A549 (cell line): ENCODE measurements around the gene ZNF595. TPM values are rescaled to one million over a fixed set of nuclear protein-coding genes. Genes with fewer than 3 reads are reported as not detected.

Source experiments
- ATAC-seq, 2 experiments: fragments of 200-7000 bp in 1 of 2; fragments of >200 bp in 1 of 2; cut with Nextera tagmentation in 1 of 2; cut with Tn5 transposase in 1 of 2; 3 replicates each; pipeline versions ENCODE4 v1.8.0 to v1.9.1; 2018 to 2020; ENCODE audit warnings: mild to moderate bottlenecking in 1 of 2, moderate library complexity in 1 of 2
- CTCF ChIA-PET: fragments of 300-600 bp; sonication (Branson Sonifier 250); formaldehyde crosslinking; extraction: SDS; loops from one replicate; lab custom pipeline; 2021; ENCODE audit warnings: antibody characterized with exemption, inconsistent platforms; lab: Yijun Ruan, JAX
- POLR2A ChIA-PET: fragments of 350-600 bp; formaldehyde crosslinking; extraction: SDS; loops from one replicate; lab custom pipeline; 2021; ENCODE audit warnings: antibody characterized with exemption, inconsistent platforms; lab: Yijun Ruan, JAX
- DNase-seq, 2 experiments: peaks; one replicate each; pipeline versions ENCODE4 v3.0.0 to v3.0.0-alpha.2; 2011 to 2016; ENCODE audit warnings: low read depth in 1 of 2, low spot score in 1 of 2
- FAIRE-seq: peaks from 2 replicates; lab custom pipeline; 2011; peaks lifted over from hg19 to GRCh38; lab: Jason Lieb, UNC
- H3K27ac ChIP-seq, 2 experiments: fragments of >200 bp; sonication (Bioruptor Twin); formaldehyde crosslinking; 3 replicates each; pipeline ENCODE4 v1.5.1; 2016 to 2017
- H3K4me1 ChIP-seq: fragments of >200 bp; sonication (Bioruptor Twin); formaldehyde crosslinking; 3 replicates; pipeline ENCODE4 v1.6.1; 2016
- H3K4me2 ChIP-seq: fragments of >200 bp; sonication (Bioruptor Twin); formaldehyde crosslinking; 3 replicates; pipeline ENCODE4 v1.6.1; 2016
- H3K4me3 ChIP-seq: fragments of >200 bp; sonication (Bioruptor Twin); formaldehyde crosslinking; 3 replicates; pipeline ENCODE4 v1.5.1; 2016
- H3K9me3 ChIP-seq: fragments of >200 bp; sonication (Bioruptor Twin); formaldehyde crosslinking; 3 replicates; pipeline ENCODE4 v1.6.1; 2016
- EP300 ChIP-seq, 2 experiments: fragments of >200 bp; sonication (Bioruptor Twin); formaldehyde crosslinking; IDR thresholded peaks; 2 replicates in 1 of 2; 3 replicates in 1 of 2; pipeline ENCODE4 v1.6.1; 2016 to 2017
- ESRRA ChIP-seq: fragments of 150-350 bp; IDR thresholded peaks from 2 replicates; pipeline ENCODE4 v1.6.1; 2014; ENCODE audit warnings: mild to moderate bottlenecking, low read length, borderline replicate concordance
- FOSB ChIP-seq: fragments of 250-450 bp; sonication (Bioruptor Pico); IDR thresholded peaks from 2 replicates; pipeline ENCODE4 v1.5.0; 2020; ENCODE audit warnings: mild to moderate bottlenecking, moderate library complexity
- FOSL2 ChIP-seq, 2 experiments: fragments of 450-650 bp in 1 of 2; fragments of >200 bp in 1 of 2; sonication (Bioruptor Twin) in 1 of 2; formaldehyde crosslinking; IDR thresholded peaks; 2 replicates each; pipeline versions ENCODE4 v1.5.0 to v1.6.1; 2016 to 2020; ENCODE audit warnings: mild to moderate bottlenecking in 1 of 2, moderate library complexity in 1 of 2
- FOXS1 ChIP-seq: fragments of 250-450 bp; sonication (Bioruptor Pico); IDR thresholded peaks from 2 replicates; pipeline ENCODE4 v1.5.0; 2020; ENCODE audit warnings: mild to moderate bottlenecking, moderate library complexity
- GATA3 ChIP-seq: IDR thresholded peaks from 2 replicates; pipeline ENCODE4 v1.6.1; 2012; ENCODE audit warnings: borderline replicate concordance
- JUN ChIP-seq, 2 experiments: fragments of >200 bp; sonication (Bioruptor Twin); formaldehyde crosslinking; IDR thresholded peaks; 2 replicates in 1 of 2; 3 replicates in 1 of 2; pipeline ENCODE4 v1.6.1; 2016 to 2017
- NFE2L2 ChIP-seq: fragments of 150-350 bp; conservative IDR thresholded peaks from 2 replicates; pipeline ENCODE4 v1.6.1; 2014; ENCODE audit warnings: low read length
- NR3C1 ChIP-seq: fragments of >200 bp; sonication (Bioruptor Twin); formaldehyde crosslinking; IDR thresholded peaks from 3 replicates; pipeline ENCODE4 v1.6.1; 2017
- POLR2A ChIP-seq: IDR thresholded peaks from 2 replicates; pipeline ENCODE4 v1.6.1; 2012; ENCODE audit warnings: mild to moderate bottlenecking, low read length
- RCOR1 ChIP-seq: fragments of 150-350 bp; IDR thresholded peaks from 2 replicates; pipeline ENCODE4 v1.6.1; 2014; ENCODE audit warnings: antibody characterized with exemption, low read length, low read depth
- SREBF2 ChIP-seq: fragments of 450-650 bp; IDR thresholded peaks from 2 replicates; pipeline ENCODE4 v1.6.1; 2014; ENCODE audit warnings: mild to moderate bottlenecking, moderate library complexity
- ZFP36 ChIP-seq: fragments of 450-650 bp; IDR thresholded peaks from 2 replicates; pipeline ENCODE4 v1.6.1; 2014; ENCODE audit warnings: borderline replicate concordance; ENCODE audit not compliant: partially characterized antibody
- ZNF302 ChIP-seq: fragments of 250-450 bp; sonication (Bioruptor Pico); IDR thresholded peaks from 2 replicates; pipeline ENCODE4 v1.9.0; 2021; ENCODE audit warnings: inconsistent platforms, mild to moderate bottlenecking, moderate library complexity
- WGBS: methylation state at CpG from one replicate; pipeline ENCODE4 v1.1.6; 2017; ENCODE audit errors: missing lambda C conversion rate; 5-methylcytosine and 5-hydroxymethylcytosine counted together
- polyA plus RNA-seq, 4 experiments: library from polyadenylated mRNA; depleted of rRNA in 3 of 4; stranded (reverse); fragments of >200 nt; fragmentation: RNase III in 1 of 4; extraction: RNeasy Plus Mini Kit Qiagen cat#74134 plus additional on column Dnase treatment in 1 of 4; gene quantifications; 2 replicates in 3 of 4; 3 replicates in 1 of 4; pipeline ENCODE4 v1.2.3, GENCODE V29; 2011 to 2017
- TF ChIP-seq, protein P1 (sequence below): IDR thresholded peaks from 2 replicates; pipeline ENCODE4 v1.6.1; 2012; ENCODE audit warnings: low read depth, borderline replicate concordance
- TF ChIP-seq, protein P2 (sequence below): fragments of >200 bp; sonication (Bioruptor Twin); formaldehyde crosslinking; IDR thresholded peaks from 2 replicates; pipeline ENCODE4 v1.6.1; 2016
- TF ChIP-seq, protein P3 (sequence below): IDR thresholded peaks from 2 replicates; pipeline ENCODE4 v1.6.1; 2012
- TF ChIP-seq, protein P4 (sequence below): fragments of >200 bp; sonication (Bioruptor Twin); formaldehyde crosslinking; IDR thresholded peaks from 3 replicates; pipeline ENCODE4 v1.5.1; 2016
- TF ChIP-seq, protein P5 (sequence below): fragments of 250-450 bp; sonication (Bioruptor Pico); IDR thresholded peaks from 2 replicates; pipeline ENCODE4 v1.5.0; 2020; ENCODE audit warnings: low read depth, mild to moderate bottlenecking, moderate library complexity
- TF ChIP-seq, protein P6 (sequence below): fragments of 200-600 bp; sonication (generic); IDR thresholded peaks from 2 replicates; pipeline ENCODE4 v1.6.1; 2016; ENCODE audit warnings: antibody characterized with exemption, mild to moderate bottlenecking, moderate library complexity
- TF ChIP-seq, protein P7 (sequence below): fragments of 450-650 bp; IDR thresholded peaks from 2 replicates; pipeline ENCODE4 v1.6.1; 2014; ENCODE audit warnings: antibody characterized with exemption
- TF ChIP-seq, protein P8 (sequence below): fragments of 150-350 bp; IDR thresholded peaks from 2 replicates; pipeline ENCODE4 v1.6.1; 2014; ENCODE audit warnings: low read depth, mild to moderate bottlenecking, low read length

ZNF595 gene
- polyA plus RNA-seq, 2 of the 4 experiments (the other 2 are of a cell fraction): 30.0 to 36.4 TPM

DNA sequence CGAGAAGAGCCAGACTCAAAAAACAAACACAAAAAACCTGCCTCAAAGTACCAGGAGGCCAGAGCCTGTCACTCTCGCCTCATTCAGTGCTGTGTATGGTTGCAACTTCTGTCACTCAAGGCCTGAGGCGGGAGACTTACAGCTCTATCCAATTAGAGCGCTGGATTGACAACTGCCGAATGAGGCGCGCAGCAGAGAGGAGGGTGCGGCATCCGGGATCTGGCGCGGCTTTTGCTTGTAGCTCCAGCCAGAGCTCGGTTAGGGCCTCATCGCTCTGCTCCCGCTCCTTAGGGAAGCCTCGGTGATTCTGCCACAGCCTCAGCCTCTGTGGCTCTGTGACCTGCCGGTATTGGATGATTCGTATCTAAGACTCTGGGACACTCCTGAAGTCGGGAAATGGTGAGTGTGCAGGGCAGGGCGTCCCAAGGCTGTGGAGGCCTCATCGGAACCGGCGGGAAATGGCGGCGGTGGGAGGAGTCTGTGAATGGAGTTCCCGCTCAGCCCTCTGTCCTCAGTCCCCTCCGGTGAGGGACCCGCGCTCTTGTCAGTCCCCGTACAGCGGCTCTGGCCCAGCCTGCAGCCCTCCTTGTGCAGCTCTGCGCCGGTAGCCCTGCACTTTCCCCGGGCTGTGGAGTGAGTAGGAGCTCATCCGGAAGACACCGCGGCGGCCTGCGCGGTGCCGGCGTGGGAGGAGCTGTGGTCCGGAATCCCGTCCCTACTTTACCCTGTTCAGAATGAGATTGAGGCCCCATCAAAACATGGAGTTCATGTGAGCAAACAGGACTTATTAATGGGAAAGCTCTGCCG is 71.4 kb downstream of the ZNF595 start, which contains the start of gene ZNF718 (continued):
- no peak for TF ChIP-seq ESRRA
- TF ChIP-seq, all 56 proteins: peak for 5

DNA sequence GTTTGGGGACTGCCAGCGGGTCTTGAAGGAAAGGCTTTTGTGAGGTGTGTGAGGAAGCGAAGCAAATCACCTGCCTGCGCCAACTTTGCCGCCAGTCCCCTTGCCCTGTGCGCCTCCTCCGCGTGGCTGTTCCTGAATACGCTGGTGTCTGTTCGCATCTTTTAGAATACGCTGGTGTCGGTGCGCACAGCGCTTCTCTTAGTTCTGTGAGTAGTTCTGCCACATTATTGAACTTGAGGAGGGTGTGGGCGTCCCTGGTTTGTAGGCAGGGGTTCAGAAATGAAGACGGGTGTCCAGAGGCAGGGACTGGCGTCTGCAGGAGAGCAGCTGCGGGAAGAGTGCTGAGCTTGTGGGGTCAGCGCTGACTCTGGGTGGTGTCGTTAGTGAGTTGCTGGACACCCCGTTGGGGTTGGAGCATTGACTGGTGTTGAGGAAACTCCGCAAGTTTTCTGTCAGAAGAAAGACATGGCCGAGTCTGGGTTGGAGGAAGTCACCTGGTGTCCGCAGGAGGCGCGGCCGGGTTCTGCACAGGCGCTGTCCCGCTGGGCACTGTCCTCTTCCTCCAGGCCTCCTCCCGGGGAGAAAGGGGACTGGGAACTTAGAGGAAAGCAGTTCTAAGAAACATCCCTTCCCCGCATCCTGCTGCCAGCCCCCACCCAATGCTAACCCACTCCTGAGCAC is 72.1 kb downstream of the ZNF595 start:
- ChIA-PET CTCF (no interaction called here), POLR2A (interaction anchor here (0.5 to 2.0 kb wide), 2 partner anchors 549 to 765 kb away, joined by 3 to 7 read pairs; partner anchors contain the start of genes ATP5ME and MYL5)
- DNase-seq: peak in 1 of 2 experiments; percentile 38
- Histone ChIP-seq H3K9me3 (peaks cover 32% of the 10 kb centered on the region), H3K4me2 (peak overlapping the region; percentile 72), H3K27ac (peak overlapping the region; percentile 69 to 92), H3K4me1 (no peaks in the 10 kb centered on the region), H3K4me3 (peak overlapping the region; percentile 69)
- no peak for FAIRE-seq
- peak; percentile 15 to 46; a peak in 3 of 6 replicates for ATAC-seq
- TF ChIP-seq ZNF302 (no peak), FOXS1 (CRISPR knock-in tag) (no peak), NFE2L2 (no peak), ESRRA (no peak), SREBF2 (no peak), POLR2A (no peak), JUN (IDR thresholded peaks at IDR 0.05) (no peak)
- TF ChIP-seq, protein P1, sequence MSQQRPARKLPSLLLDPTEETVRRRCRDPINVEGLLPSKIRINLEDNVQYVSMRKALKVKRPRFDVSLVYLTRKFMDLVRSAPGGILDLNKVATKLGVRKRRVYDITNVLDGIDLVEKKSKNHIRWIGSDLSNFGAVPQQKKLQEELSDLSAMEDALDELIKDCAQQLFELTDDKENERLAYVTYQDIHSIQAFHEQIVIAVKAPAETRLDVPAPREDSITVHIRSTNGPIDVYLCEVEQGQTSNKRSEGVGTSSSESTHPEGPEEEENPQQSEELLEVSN: no peak
- TF ChIP-seq, protein P2, sequence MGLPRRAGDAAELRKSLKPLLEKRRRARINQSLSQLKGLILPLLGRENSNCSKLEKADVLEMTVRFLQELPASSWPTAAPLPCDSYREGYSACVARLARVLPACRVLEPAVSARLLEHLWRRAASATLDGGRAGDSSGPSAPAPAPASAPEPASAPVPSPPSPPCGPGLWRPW: no peak
- TF ChIP-seq, protein P3, sequence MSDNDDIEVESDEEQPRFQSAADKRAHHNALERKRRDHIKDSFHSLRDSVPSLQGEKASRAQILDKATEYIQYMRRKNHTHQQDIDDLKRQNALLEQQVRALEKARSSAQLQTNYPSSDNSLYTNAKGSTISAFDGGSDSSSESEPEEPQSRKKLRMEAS: no peak
- 18% methylated on average over 15 of the region's 30 CpGs for WGBS

DNA sequence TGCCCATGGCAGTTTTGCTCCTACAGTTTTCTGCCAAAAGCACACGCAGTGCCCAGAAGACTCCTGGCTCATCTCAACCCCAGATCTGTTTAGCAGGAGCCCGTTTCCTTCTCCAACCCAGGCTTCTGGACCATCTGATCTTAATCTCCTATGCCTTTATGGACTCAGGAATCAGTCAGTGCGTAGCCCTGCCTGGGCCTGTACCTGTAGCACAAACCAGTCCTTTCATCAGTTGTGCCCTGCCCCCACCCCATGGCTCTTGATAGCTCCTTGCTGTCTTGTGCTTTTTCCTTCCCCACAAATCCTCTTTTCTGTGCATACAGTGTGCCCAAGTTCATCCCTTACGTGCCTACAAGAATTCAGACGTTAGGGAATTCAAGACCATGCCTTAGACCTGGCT is 72.7 kb downstream of the ZNF595 start:
- 83% methylated on average over 5 of the region's 5 CpGs for WGBS
- TF ChIP-seq RCOR1 (no peak), FOSL2 (IDR thresholded peaks at IDR 0.05) (no peak), FOSL2 (CRISPR knock-in tag; IDR thresholded peaks at IDR 0.05) (no peak), GATA3 (no peak), EP300 (IDR thresholded peaks at IDR 0.05) (no peak), FOSB (CRISPR knock-in tag) (no peak), NR3C1 (no peak), ZFP36 (no peak)
- TF ChIP-seq, protein P4, sequence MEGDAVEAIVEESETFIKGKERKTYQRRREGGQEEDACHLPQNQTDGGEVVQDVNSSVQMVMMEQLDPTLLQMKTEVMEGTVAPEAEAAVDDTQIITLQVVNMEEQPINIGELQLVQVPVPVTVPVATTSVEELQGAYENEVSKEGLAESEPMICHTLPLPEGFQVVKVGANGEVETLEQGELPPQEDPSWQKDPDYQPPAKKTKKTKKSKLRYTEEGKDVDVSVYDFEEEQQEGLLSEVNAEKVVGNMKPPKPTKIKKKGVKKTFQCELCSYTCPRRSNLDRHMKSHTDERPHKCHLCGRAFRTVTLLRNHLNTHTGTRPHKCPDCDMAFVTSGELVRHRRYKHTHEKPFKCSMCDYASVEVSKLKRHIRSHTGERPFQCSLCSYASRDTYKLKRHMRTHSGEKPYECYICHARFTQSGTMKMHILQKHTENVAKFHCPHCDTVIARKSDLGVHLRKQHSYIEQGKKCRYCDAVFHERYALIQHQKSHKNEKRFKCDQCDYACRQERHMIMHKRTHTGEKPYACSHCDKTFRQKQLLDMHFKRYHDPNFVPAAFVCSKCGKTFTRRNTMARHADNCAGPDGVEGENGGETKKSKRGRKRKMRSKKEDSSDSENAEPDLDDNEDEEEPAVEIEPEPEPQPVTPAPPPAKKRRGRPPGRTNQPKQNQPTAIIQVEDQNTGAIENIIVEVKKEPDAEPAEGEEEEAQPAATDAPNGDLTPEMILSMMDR: no peak
- TF ChIP-seq, protein P5, sequence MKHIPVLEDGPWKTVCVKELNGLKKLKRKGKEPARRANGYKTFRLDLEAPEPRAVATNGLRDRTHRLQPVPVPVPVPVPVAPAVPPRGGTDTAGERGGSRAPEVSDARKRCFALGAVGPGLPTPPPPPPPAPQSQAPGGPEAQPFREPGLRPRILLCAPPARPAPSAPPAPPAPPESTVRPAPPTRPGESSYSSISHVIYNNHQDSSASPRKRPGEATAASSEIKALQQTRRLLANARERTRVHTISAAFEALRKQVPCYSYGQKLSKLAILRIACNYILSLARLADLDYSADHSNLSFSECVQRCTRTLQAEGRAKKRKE: no peak
- TF ChIP-seq, protein P2: no peak
- TF ChIP-seq, protein P6, sequence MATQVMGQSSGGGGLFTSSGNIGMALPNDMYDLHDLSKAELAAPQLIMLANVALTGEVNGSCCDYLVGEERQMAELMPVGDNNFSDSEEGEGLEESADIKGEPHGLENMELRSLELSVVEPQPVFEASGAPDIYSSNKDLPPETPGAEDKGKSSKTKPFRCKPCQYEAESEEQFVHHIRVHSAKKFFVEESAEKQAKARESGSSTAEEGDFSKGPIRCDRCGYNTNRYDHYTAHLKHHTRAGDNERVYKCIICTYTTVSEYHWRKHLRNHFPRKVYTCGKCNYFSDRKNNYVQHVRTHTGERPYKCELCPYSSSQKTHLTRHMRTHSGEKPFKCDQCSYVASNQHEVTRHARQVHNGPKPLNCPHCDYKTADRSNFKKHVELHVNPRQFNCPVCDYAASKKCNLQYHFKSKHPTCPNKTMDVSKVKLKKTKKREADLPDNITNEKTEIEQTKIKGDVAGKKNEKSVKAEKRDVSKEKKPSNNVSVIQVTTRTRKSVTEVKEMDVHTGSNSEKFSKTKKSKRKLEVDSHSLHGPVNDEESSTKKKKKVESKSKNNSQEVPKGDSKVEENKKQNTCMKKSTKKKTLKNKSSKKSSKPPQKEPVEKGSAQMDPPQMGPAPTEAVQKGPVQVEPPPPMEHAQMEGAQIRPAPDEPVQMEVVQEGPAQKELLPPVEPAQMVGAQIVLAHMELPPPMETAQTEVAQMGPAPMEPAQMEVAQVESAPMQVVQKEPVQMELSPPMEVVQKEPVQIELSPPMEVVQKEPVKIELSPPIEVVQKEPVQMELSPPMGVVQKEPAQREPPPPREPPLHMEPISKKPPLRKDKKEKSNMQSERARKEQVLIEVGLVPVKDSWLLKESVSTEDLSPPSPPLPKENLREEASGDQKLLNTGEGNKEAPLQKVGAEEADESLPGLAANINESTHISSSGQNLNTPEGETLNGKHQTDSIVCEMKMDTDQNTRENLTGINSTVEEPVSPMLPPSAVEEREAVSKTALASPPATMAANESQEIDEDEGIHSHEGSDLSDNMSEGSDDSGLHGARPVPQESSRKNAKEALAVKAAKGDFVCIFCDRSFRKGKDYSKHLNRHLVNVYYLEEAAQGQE: no peak
- TF ChIP-seq, protein P7, sequence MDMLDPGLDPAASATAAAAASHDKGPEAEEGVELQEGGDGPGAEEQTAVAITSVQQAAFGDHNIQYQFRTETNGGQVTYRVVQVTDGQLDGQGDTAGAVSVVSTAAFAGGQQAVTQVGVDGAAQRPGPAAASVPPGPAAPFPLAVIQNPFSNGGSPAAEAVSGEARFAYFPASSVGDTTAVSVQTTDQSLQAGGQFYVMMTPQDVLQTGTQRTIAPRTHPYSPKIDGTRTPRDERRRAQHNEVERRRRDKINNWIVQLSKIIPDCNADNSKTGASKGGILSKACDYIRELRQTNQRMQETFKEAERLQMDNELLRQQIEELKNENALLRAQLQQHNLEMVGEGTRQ: no peak
- TF ChIP-seq, protein P8, sequence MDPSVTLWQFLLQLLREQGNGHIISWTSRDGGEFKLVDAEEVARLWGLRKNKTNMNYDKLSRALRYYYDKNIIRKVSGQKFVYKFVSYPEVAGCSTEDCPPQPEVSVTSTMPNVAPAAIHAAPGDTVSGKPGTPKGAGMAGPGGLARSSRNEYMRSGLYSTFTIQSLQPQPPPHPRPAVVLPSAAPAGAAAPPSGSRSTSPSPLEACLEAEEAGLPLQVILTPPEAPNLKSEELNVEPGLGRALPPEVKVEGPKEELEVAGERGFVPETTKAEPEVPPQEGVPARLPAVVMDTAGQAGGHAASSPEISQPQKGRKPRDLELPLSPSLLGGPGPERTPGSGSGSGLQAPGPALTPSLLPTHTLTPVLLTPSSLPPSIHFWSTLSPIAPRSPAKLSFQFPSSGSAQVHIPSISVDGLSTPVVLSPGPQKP: no peak

More for the DNA sequence above, 72.7 kb downstream of the ZNF595 start:
- no peaks in the 10 kb centered on the region for H3K4me1 ChIP-seq
- CTCF ChIA-PET: no interaction called here
- H3K4me3 ChIP-seq: peak overlapping the region; percentile 69
- FAIRE-seq (no peak), DNase-seq (no peak), ATAC-seq (no peak)
- H3K4me2 ChIP-seq: peak overlapping the region; percentile 72
- peaks cover 32% of the 10 kb centered on the region for H3K9me3 ChIP-seq
- POLR2A ChIA-PET: interaction anchor here (2.0 kb wide), 1 partner anchor 548 kb away, joined by 7 read pairs; the partner anchor contains the start of genes ATP5ME and MYL5
- no peak overlapping the region for H3K27ac ChIP-seq
